Measurements from ENCODE around the gene FTCD. TPM values are rescaled to one million over a fixed set of nuclear protein-coding genes. Genes with fewer than 3 reads are reported as not detected.
"Not testable (repeated sequence)": the region's sequence is repeated elsewhere in the genome, so short reads cannot be mapped to it uniquely, and the experiment has no call there.

FTCD gene
- total and polyA plus RNA-seq, 2 donors (not counting 3 experiments of a cell fraction or from before 2014, with no cell fraction given) = 0.06 to 1.2 TPM

- intact Hi-C loops (cut with micrococcal nuclease) = loop anchor here (5.0 kb wide), 1 partner anchor 180 kb away; the partner anchor contains the start of genes C21orf58 and PCNT
- POLR2A ChIA-PET = no interaction called here
- no TSS peak for BruUV-seq (replicated peaks)
- no peak overlapping the region for H3K4me2 ChIP-seq (ENCODE audit: insufficient read depth, low read length)
- peaks cover 3% of the 10 kb centered on the region for H3K4me1 ChIP-seq (ENCODE audit: control insufficient read depth, extremely low read depth, insufficient read depth, low read length)
- H2AFZ ChIP-seq (ENCODE audit: low read depth, low read length) = no peak overlapping the region
- H3K9me1 ChIP-seq (replicated peaks; ENCODE audit: control insufficient read depth, extremely low read depth, insufficient read depth, low read length) = no peaks in the 10 kb centered on the region
- H3K36me3 ChIP-seq (ENCODE audit: control insufficient read depth in 2 of 2, extremely low read depth in 1 of 2, insufficient read depth in 2 of 2, low read length in 2 of 2) = no peaks in the 10 kb centered on the region
- peaks cover 0 to 4% of the 10 kb centered on the region in 2 experiments for H3K27me3 ChIP-seq (ENCODE audit: control insufficient read depth in 2 of 2, insufficient read depth in 2 of 2, low read length in 2 of 2)
- TF ChIP-seq MAX (IDR thresholded peaks at IDR 0.05; ENCODE audit: insufficient read depth, insufficient read length) (no peak), FOS (IDR thresholded peaks at IDR 0.05; ENCODE audit: borderline replicate concordance, insufficient read depth, low read length) (no peak), POLR2A (IDR thresholded peaks at IDR 0.05; ENCODE audit: low read depth, low read length) (no peak), EZH2 (IDR thresholded peaks at IDR 0.05; ENCODE audit: borderline replicate concordance, low read depth, low read length, severe bottlenecking) (no peak), CTCF (IDR thresholded peaks at IDR 0.05; ENCODE audit: extremely low read depth in 1 of 2, insufficient read depth in 1 of 2, low read depth in 1 of 2, low read length in 2 of 2) (no peak), JUN (IDR thresholded peaks at IDR 0.05; ENCODE audit: borderline replicate concordance, insufficient read depth, insufficient read length, low read depth) (no peak), MYC (IDR thresholded peaks at IDR 0.05; ENCODE audit: low read depth, low read length) (no peak), POLR2AphosphoS5 (IDR thresholded peaks at IDR 0.05; ENCODE audit: insufficient read depth, low read depth, low read length) (no peak), GATA2 (IDR thresholded peaks at IDR 0.05; ENCODE audit: insufficient read depth, insufficient read length, low read depth, low read length) (no peak)
- no peaks in the 10 kb centered on the region for H3K9me3 ChIP-seq (replicated peaks; ENCODE audit: control insufficient read depth, insufficient read depth, low read length)
- no peak overlapping the region for H3K4me3 ChIP-seq (replicated peaks in 1 of 3; ENCODE audit: insufficient read depth in 1 of 3, low read depth in 1 of 3, low read length in 3 of 3)
- no peak overlapping the region for H3K27ac ChIP-seq (ENCODE audit: insufficient read depth, low read depth, low read length)
- H4K20me1 ChIP-seq (replicated peaks; ENCODE audit: control insufficient read depth, extremely low read depth, insufficient read depth, low read length) = no peaks in the 10 kb centered on the region
- dilution Hi-C loops (cut with MboI; ENCODE audit: extremely low pct_ligation_motif_present, low sequenced_read_pairs) = no loop called here
- no peak overlapping the region for H3K9ac ChIP-seq (replicated peaks; ENCODE audit: extremely low read depth, insufficient read depth, low read length)
- no peak for FAIRE-seq
- CTCF ChIA-PET = interaction anchor here (0.6 to 3.6 kb wide), 7 partner anchors 11 to 498 kb away, joined by 3 to 78 read pairs (median 5); no protein-coding TSS in a partner anchor
- no peaks in the 10 kb centered on the region for H3K79me2 ChIP-seq (ENCODE audit: control insufficient read depth, insufficient read depth, low read length)
- DNase-seq (ENCODE audit: low read depth, low spot score) = no peak
Observed at GRCh38 chr21:46141767-46142581, 13.4 kb downstream of the FTCD start.

- H3K27me3 ChIP-seq (ENCODE audit: control insufficient read depth in 2 of 2, insufficient read depth in 2 of 2, low read length in 2 of 2); DNase-seq (ENCODE audit: low read depth, low spot score); H3K9me1 ChIP-seq (replicated peaks; ENCODE audit: control insufficient read depth, extremely low read depth, insufficient read depth, low read length); H4K20me1 ChIP-seq (replicated peaks; ENCODE audit: control insufficient read depth, extremely low read depth, insufficient read depth, low read length); H3K4me3 ChIP-seq (replicated peaks in 1 of 3; ENCODE audit: insufficient read depth in 1 of 3, low read depth in 1 of 3, low read length in 3 of 3); H2AFZ ChIP-seq (ENCODE audit: low read depth, low read length); H3K9me3 ChIP-seq (replicated peaks; ENCODE audit: control insufficient read depth, insufficient read depth, low read length); H3K36me3 ChIP-seq (ENCODE audit: control insufficient read depth in 2 of 2, extremely low read depth in 1 of 2, insufficient read depth in 2 of 2, low read length in 2 of 2); H3K79me2 ChIP-seq (ENCODE audit: control insufficient read depth, insufficient read depth, low read length); H3K27ac ChIP-seq (ENCODE audit: insufficient read depth, low read depth, low read length); H3K9ac ChIP-seq (replicated peaks; ENCODE audit: extremely low read depth, insufficient read depth, low read length); H3K4me2 ChIP-seq (ENCODE audit: insufficient read depth, low read length); H3K4me1 ChIP-seq (ENCODE audit: control insufficient read depth, extremely low read depth, insufficient read depth, low read length); FAIRE-seq; POLR2A ChIA-PET; BruUV-seq (replicated peaks); dilution Hi-C loops (cut with MboI; ENCODE audit: extremely low pct_ligation_motif_present, low sequenced_read_pairs): not testable (repeated sequence)
- CTCF ChIA-PET = interaction anchor here (2.2 to 3.6 kb wide), 2 partner anchors 169 to 499 kb away, joined by 4 to 78 read pairs; no protein-coding TSS in a partner anchor
- intact Hi-C loops (cut with micrococcal nuclease) = loop anchor here (5.0 kb wide), 1 partner anchor 182 kb away; the partner anchor contains the start of genes C21orf58 and PCNT
Observed at GRCh38 chr21:46140352-46141003, 14.9 kb downstream of the FTCD start.

Data from endothelial cell of umbilical vein (primary cell).